ENCODE results near the gene TNS2. TPM values are rescaled to one million over a fixed set of nuclear protein-coding genes. Genes with fewer than 3 reads are reported as not detected.

TNS2 gene
- total RNA-seq, 1 experiment from 2014 or later: 0.48 TPM

DNA sequence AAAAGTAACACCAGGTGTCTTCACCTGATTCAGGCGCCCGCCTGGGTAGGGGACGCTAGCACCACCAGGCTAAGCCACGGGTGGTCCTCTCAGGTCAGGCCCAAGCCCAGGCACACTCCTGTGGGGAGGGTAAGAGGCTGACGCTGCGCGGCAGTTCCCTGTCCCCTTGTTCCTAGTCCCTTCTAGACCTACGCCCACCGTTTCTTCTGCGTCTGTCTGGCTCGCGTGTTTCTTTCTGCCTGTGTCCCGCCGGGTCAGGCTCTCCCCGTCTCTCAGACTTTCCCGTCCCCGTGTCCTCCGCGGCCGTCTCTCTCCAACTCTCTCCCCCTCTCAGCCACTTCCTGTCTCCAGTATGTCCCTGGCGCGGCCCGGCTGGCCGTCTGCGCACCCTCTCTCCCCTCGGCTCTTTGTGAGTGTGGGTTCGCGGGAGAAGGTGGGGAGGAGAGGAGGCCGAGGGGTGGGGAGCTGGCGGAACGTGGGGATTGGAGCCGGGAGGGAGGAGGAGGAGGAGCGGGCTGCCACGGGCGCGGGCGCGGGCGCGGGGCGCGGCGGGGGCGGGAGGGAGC is 3.1 kb upstream of the TNS2 start:
- Histone ChIP-seq H3K27me3 (ENCODE audit: low read length) (no peaks in the 10 kb centered on the region), H2AFZ (ENCODE audit: low read length) (no peak overlapping the region), H3K79me2 (ENCODE audit: low read length) (no peaks in the 10 kb centered on the region), H3K9me3 (ENCODE audit: low read length) (no peaks in the 10 kb centered on the region), H3K9ac (ENCODE audit: low read length) (peak overlapping the region; percentile 71), H3K36me3 (ENCODE audit: insufficient read depth, low read length) (no peaks in the 10 kb centered on the region), H3K4me2 (ENCODE audit: low read depth, low read length, poor library complexity, severe bottlenecking) (peak overlapping the region; percentile 87), H3K4me1 (ENCODE audit: low read length) (peaks cover 21% of the 10 kb centered on the region), H3K9me2 (replicated peaks; ENCODE audit: insufficient read depth, low read length) (no peaks in the 10 kb centered on the region), H3K4me3 (ENCODE audit: low read length) (peak overlapping the region; percentile 71), H4K20me1 (ENCODE audit: insufficient read depth, low read depth, low read length) (peaks cover 9% of the 10 kb centered on the region; the same call in 1 of the 2 replicates), H3K27ac (ENCODE audit: low read length) (no peak overlapping the region)
- DNase-seq: no peak

DNA sequence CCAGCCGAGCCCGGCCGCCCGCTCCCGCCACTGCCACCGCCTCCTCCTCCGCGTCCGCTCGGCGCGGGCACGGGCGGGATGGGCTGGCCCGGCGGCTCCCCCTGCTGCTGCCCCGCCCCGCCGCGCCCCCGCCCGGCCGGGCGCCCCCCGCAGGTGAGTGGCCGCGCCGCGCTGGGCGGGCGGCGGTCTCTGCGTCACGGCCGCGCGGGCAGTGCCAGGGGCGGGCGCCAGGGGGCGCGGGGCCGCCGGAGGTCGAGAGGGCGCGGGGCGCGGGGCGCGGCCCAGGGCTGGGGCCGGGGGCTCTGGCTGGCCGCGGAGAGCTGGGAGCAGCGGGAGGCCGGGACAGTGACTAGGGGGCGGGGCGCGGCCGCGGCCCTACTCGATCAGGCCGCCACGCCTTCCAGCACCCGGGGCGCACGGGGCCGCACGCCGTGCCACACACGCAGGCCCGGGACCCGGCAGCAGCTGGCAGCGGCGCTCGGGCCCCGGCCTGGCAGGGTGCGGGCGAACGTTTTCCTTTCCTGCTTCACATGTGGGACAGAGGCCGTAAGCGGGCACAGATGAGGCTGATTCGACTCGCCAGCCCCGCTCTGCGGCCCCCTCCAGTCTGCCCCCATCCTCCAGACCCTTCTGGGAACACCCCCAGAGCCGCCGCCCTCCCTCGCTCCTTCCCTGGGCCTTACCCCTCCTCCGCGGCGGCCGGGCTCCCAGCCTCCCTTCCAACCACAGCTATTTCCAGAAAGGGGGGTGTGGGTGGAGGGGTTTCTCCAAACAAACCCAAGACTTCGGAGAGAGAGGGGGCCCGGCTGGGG is 2.4 kb upstream of the TNS2 start:
- H3K79me2 ChIP-seq (ENCODE audit: low read length): no peaks in the 10 kb centered on the region
- peak overlapping the region; percentile 76 for H3K4me2 ChIP-seq (ENCODE audit: low read depth, low read length, poor library complexity, severe bottlenecking)
- H3K9me2 ChIP-seq (replicated peaks; ENCODE audit: insufficient read depth, low read length): no peaks in the 10 kb centered on the region
- H2AFZ ChIP-seq (ENCODE audit: low read length): peak overlapping the region; percentile 82
- H4K20me1 ChIP-seq (ENCODE audit: insufficient read depth, low read depth, low read length): peaks cover 9% of the 10 kb centered on the region; the same call in 1 of the 2 replicates
- H3K27ac ChIP-seq (ENCODE audit: low read length): no peak overlapping the region
- peak; percentile 82 for DNase-seq
- no peaks in the 10 kb centered on the region for H3K36me3 ChIP-seq (ENCODE audit: insufficient read depth, low read length)
- peak overlapping the region; percentile 71 for H3K9ac ChIP-seq (ENCODE audit: low read length)
- H3K27me3 ChIP-seq (ENCODE audit: low read length): no peaks in the 10 kb centered on the region
- H3K4me1 ChIP-seq (ENCODE audit: low read length): peaks cover 21% of the 10 kb centered on the region
- peak overlapping the region; percentile 56 for H3K4me3 ChIP-seq (ENCODE audit: low read length)
- H3K9me3 ChIP-seq (ENCODE audit: low read length): no peaks in the 10 kb centered on the region

GRCh38 chr12:53048033-53048779 is 1.7 kb upstream of the TNS2 start:
- Histone ChIP-seq H3K27me3 (ENCODE audit: low read length) (no peaks in the 10 kb centered on the region), H2AFZ (ENCODE audit: low read length) (peak overlapping the region; percentile 82; the same call in 1 of the 2 replicates), H3K4me1 (ENCODE audit: low read length) (peaks cover 21% of the 10 kb centered on the region), H3K9me3 (ENCODE audit: low read length) (no peaks in the 10 kb centered on the region), H3K36me3 (ENCODE audit: insufficient read depth, low read length) (no peaks in the 10 kb centered on the region), H3K79me2 (ENCODE audit: low read length) (no peaks in the 10 kb centered on the region), H3K9me2 (replicated peaks; ENCODE audit: insufficient read depth, low read length) (no peaks in the 10 kb centered on the region), H3K9ac (ENCODE audit: low read length) (peak overlapping the region; percentile 58; the same call in 1 of the 2 replicates), H3K4me3 (ENCODE audit: low read length) (peak overlapping the region; percentile 56; the same call in 1 of the 2 replicates), H3K4me2 (ENCODE audit: low read depth, low read length, poor library complexity, severe bottlenecking) (peak overlapping the region; percentile 76), H4K20me1 (ENCODE audit: insufficient read depth, low read depth, low read length) (peaks cover 9% of the 10 kb centered on the region; the same call in 1 of the 2 replicates), H3K27ac (ENCODE audit: low read length) (no peak overlapping the region)
- DNase-seq: no peak

DNA sequence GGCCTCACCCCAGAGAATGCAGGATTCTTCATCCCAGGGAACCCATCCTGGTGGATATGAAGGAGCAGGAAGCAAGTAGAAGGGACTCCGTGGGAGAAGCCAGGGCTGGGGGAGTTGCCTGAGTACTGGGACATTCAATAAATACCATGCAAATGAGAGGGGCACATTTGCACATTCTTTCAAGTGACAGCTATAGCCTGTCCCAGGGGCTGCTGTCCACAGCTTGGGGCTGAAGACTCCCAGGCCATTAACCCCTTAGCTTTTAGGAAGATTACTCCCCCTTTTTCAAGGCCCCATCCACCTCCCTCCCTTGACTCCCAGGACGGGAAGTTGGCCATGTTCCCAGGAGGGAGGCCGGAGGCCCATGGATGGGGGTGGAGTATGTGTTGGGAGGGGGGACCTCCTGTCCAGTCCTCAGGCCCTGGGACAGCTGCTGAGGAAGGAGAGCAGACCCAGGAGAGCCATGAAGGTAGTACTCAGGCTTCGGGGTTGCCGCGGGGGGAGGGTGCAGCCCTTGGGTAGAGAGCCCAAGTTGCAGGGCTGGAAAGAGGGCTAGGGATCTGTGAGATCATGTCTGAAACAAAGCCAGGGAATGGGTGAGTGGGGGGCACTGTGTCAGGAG is 974 bp upstream of the TNS2 start:
- H2AFZ ChIP-seq (ENCODE audit: low read length): no peak overlapping the region

DNA sequence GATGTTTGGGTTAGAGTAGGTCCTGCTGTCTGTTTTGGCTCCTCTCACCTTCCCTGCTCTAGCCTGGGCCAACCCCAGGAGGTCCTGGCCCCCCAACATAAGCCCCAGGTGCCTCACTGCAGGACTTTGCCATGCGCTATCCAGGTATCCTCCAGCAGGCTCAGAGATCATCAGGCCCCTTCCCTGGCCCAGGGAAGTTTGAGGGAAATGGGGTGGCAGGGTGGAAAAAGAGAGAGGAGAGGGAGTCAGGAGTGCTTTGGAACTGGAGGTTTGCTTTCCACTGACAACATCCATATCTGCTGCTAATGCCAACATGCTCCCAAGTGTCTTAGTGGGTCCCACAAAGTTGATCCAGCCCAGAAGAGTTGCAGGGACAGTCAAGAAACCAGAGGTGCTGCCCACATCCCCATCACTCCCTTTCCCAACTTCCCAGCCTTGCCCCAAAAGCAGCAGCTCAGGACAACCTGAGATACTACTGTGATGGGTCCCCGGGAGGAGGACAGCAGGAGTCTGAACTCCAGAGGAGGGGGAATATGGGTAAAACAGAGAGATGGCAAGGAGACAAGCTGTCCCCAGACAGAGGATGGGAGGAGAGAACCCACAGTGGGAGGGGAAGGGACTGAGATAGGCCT is 677 bp downstream of the TNS2 start:
- Histone ChIP-seq H3K79me2 (ENCODE audit: low read length) (no peaks in the 10 kb centered on the region), H3K27ac (ENCODE audit: low read length) (no peak overlapping the region), H3K36me3 (ENCODE audit: insufficient read depth, low read length) (no peaks in the 10 kb centered on the region), H3K4me3 (ENCODE audit: low read length) (no peak overlapping the region), H3K4me1 (ENCODE audit: low read length) (peaks cover 30% of the 10 kb centered on the region), H4K20me1 (ENCODE audit: insufficient read depth, low read depth, low read length) (0 out of 2 replicates have a peak, but pooled peaks cover 9% of the 10 kb centered on the region), H2AFZ (ENCODE audit: low read length) (no peak overlapping the region), H3K27me3 (ENCODE audit: low read length) (no peaks in the 10 kb centered on the region), H3K9me2 (replicated peaks; ENCODE audit: insufficient read depth, low read length) (no peaks in the 10 kb centered on the region), H3K9ac (ENCODE audit: low read length) (no peak overlapping the region), H3K4me2 (ENCODE audit: low read depth, low read length, poor library complexity, severe bottlenecking) (no peak overlapping the region), H3K9me3 (ENCODE audit: low read length) (no peaks in the 10 kb centered on the region)
- DNase-seq: no peak

More for the DNA sequence above, 974 bp upstream of the TNS2 start:
- Histone ChIP-seq H3K27ac (ENCODE audit: low read length) (no peak overlapping the region), H3K27me3 (ENCODE audit: low read length) (no peaks in the 10 kb centered on the region), H3K36me3 (ENCODE audit: insufficient read depth, low read length) (no peaks in the 10 kb centered on the region), H3K4me3 (ENCODE audit: low read length) (no peak overlapping the region), H3K4me1 (ENCODE audit: low read length) (peaks cover 26% of the 10 kb centered on the region), H3K9me2 (replicated peaks; ENCODE audit: insufficient read depth, low read length) (no peaks in the 10 kb centered on the region), H3K9me3 (ENCODE audit: low read length) (no peaks in the 10 kb centered on the region), H3K9ac (ENCODE audit: low read length) (no peak overlapping the region), H4K20me1 (ENCODE audit: insufficient read depth, low read depth, low read length) (peaks cover 9% of the 10 kb centered on the region; the same call in 1 of the 2 replicates), H3K79me2 (ENCODE audit: low read length) (no peaks in the 10 kb centered on the region), H3K4me2 (ENCODE audit: low read depth, low read length, poor library complexity, severe bottlenecking) (no peak overlapping the region)
- no peak for DNase-seq

DNA sequence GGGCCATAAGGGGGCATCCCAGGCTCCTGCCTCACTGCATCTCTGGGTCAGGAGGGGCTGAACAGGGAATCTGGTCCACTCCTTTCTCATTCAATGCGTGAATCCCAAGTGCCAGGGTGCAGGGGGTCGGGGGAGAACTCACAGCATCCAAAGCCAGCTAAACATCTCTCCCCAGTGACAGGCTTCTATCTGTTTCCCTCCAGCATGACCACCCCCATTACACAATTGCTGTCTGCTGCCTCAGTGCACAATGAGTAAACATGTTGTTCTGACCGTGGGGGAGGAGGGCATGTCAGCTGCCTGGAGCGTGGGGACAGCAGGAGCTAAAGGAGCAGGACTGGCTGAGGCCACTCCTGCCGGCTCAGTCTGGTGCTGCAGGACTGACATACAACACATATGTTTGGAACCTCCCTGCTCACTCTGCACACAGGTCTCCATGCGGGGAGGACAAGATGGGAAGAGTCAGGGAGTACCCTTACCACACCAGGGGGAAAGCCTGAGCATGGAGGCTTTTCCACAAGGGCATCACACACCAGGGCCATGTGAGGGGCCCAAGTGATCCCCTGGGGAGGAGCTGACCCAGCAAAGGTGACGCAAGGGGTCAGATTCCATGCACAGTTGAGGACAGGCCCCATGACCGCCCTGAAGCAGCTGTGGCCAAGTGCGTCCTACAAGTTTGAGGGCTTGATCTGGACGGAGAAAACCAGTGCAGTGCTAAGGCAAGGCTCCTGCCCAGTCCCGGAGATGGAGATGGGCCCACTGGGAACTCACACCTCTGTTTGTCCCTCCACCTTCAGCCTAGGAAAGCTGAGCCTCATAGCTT is 1.4 kb downstream of the TNS2 start:
- no peak overlapping the region for H3K9ac ChIP-seq (ENCODE audit: low read length)
- H3K4me2 ChIP-seq (ENCODE audit: low read depth, low read length, poor library complexity, severe bottlenecking): no peak overlapping the region

DNA sequence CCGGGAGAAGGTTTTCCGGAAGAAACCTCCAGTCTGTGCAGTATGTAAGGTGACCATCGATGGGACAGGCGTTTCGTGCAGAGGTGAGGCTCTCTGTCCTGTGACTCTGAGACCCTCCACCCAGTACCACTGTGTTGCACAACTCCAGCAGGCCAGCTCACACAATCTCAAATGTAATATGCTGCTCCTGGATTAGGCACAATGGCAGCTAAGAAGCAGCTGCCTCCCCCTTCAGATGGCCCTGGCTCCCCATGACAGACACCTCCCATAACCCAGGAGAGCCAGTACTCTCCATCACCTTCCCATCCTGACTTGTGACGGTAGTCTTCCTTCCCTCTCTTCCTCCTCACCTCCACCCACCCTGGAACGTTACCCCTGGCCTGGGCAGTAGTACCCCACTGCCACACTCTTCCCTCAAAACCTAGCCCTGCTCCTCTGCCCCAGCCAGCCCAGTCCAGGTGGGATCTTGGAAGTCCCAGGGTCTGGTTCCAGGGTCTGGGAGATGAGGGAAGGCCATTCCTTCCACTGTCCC is 2.1 kb downstream of the TNS2 start:
- H3K4me3 ChIP-seq (ENCODE audit: low read length): no peak overlapping the region
- no peaks in the 10 kb centered on the region for H3K79me2 ChIP-seq (ENCODE audit: low read length)
- H3K9me2 ChIP-seq (replicated peaks; ENCODE audit: insufficient read depth, low read length): no peaks in the 10 kb centered on the region
- no peak for DNase-seq
- peaks cover 24% of the 10 kb centered on the region for H3K4me1 ChIP-seq (ENCODE audit: low read length)
- H3K4me2 ChIP-seq (ENCODE audit: low read depth, low read length, poor library complexity, severe bottlenecking): no peak overlapping the region
- 0 out of 2 replicates have a peak, but pooled peaks cover 9% of the 10 kb centered on the region for H4K20me1 ChIP-seq (ENCODE audit: insufficient read depth, low read depth, low read length)
- no peaks in the 10 kb centered on the region for H3K27me3 ChIP-seq (ENCODE audit: low read length)
- H3K9ac ChIP-seq (ENCODE audit: low read length): no peak overlapping the region
- no peak overlapping the region for H3K27ac ChIP-seq (ENCODE audit: low read length)
- no peaks in the 10 kb centered on the region for H3K9me3 ChIP-seq (ENCODE audit: low read length)
- no peaks in the 10 kb centered on the region for H3K36me3 ChIP-seq (ENCODE audit: insufficient read depth, low read length)
- no peak overlapping the region for H2AFZ ChIP-seq (ENCODE audit: low read length)

More for the DNA sequence above, 1.4 kb downstream of the TNS2 start:
- peaks cover 30% of the 10 kb centered on the region for H3K4me1 ChIP-seq (ENCODE audit: low read length)
- no peak overlapping the region for H3K4me3 ChIP-seq (ENCODE audit: low read length)
- H3K9me2 ChIP-seq (replicated peaks; ENCODE audit: insufficient read depth, low read length): no peaks in the 10 kb centered on the region
- H3K27ac ChIP-seq (ENCODE audit: low read length): no peak overlapping the region
- H2AFZ ChIP-seq (ENCODE audit: low read length): no peak overlapping the region
- DNase-seq: no peak
- H4K20me1 ChIP-seq (ENCODE audit: insufficient read depth, low read depth, low read length): 0 out of 2 replicates have a peak, but pooled peaks cover 9% of the 10 kb centered on the region
- no peaks in the 10 kb centered on the region for H3K27me3 ChIP-seq (ENCODE audit: low read length)
- no peaks in the 10 kb centered on the region for H3K9me3 ChIP-seq (ENCODE audit: low read length)
- no peaks in the 10 kb centered on the region for H3K36me3 ChIP-seq (ENCODE audit: insufficient read depth, low read length)
- no peaks in the 10 kb centered on the region for H3K79me2 ChIP-seq (ENCODE audit: low read length)

Measured in Karpas-422 (cell line).